ENCODE measurements around the gene AQP6.

The AQP6 gene

GRCh38 chr12:49961111-49961922 is 11.4 kb upstream of the AQP6 start, which contains the start of gene AQP5:
TSS of gene AQP5 (plus strand) at chr12:49961872. CDS start at chr12:49962018, 146 bp downstream.
- H3K4me1 Mint-ChIP-seq, result peaks cover 7% of the 10 kb centered on the region
- H3K27me3 Mint-ChIP-seq, result peaks cover 52% of the 10 kb centered on the region
- no peaks in the 10 kb centered on the region for H3K36me3 Mint-ChIP-seq
- H3K27ac Mint-ChIP-seq, result no peak within 1 kb of the TSS
- H3K9me3 Mint-ChIP-seq, result no peaks in the 10 kb centered on the region
- H3K4me3 Mint-ChIP-seq, result peak within 1 kb of the TSS; percentile 70

GRCh38 chr12:49961993-49962764 is 10.6 kb upstream of the AQP6 start:
- Mint-ChIP-seq H3K27me3 (peaks cover 47% of the 10 kb centered on the region), H3K9me3 (no peaks in the 10 kb centered on the region), H3K4me1 (peaks cover 7% of the 10 kb centered on the region), H3K4me3 (no peak overlapping the region), H3K27ac (no peak overlapping the region), H3K36me3 (no peaks in the 10 kb centered on the region)

- no peak overlapping the region for H3K27ac Mint-ChIP-seq
- peaks cover 7% of the 10 kb centered on the region for H3K4me1 Mint-ChIP-seq
- no peak overlapping the region for H3K4me3 Mint-ChIP-seq
- H3K9me3 Mint-ChIP-seq, result no peaks in the 10 kb centered on the region
- H3K36me3 Mint-ChIP-seq, result no peaks in the 10 kb centered on the region
- peaks cover 39% of the 10 kb centered on the region for H3K27me3 Mint-ChIP-seq
Measured at GRCh38 chr12:49962861-49963765, 9.6 kb upstream of the AQP6 start.

- Mint-ChIP-seq H3K27ac (no peak overlapping the region), H3K4me3 (no peak overlapping the region), H3K36me3 (no peaks in the 10 kb centered on the region), H3K4me1 (peaks cover 7% of the 10 kb centered on the region), H3K9me3 (no peaks in the 10 kb centered on the region), H3K27me3 (peaks cover 29% of the 10 kb centered on the region)
Measured at GRCh38 chr12:49963976-49964815, 8.6 kb upstream of the AQP6 start.

GRCh38 chr12:49964849-49965624 is 7.7 kb upstream of the AQP6 start:
- H3K27ac Mint-ChIP-seq, result no peak overlapping the region
- no peaks in the 10 kb centered on the region for H3K36me3 Mint-ChIP-seq
- H3K9me3 Mint-ChIP-seq, result no peaks in the 10 kb centered on the region
- H3K4me3 Mint-ChIP-seq, result no peak overlapping the region
- H3K4me1 Mint-ChIP-seq, result peaks cover 7% of the 10 kb centered on the region
- H3K27me3 Mint-ChIP-seq, result peaks cover 23% of the 10 kb centered on the region

- Mint-ChIP-seq H3K27me3 (peaks cover 15% of the 10 kb centered on the region), H3K36me3 (no peaks in the 10 kb centered on the region), H3K27ac (no peak overlapping the region), H3K4me3 (no peak overlapping the region), H3K9me3 (no peaks in the 10 kb centered on the region), H3K4me1 (peaks cover under 1% of the 10 kb centered on the region)
Measured at GRCh38 chr12:49965836-49966235, 6.9 kb upstream of the AQP6 start.

GRCh38 chr12:49966511-49967041 is 6.2 kb upstream of the AQP6 start:
- no peak overlapping the region for H3K4me3 Mint-ChIP-seq
- H3K9me3 Mint-ChIP-seq, result no peaks in the 10 kb centered on the region
- peaks cover 15% of the 10 kb centered on the region for H3K27me3 Mint-ChIP-seq
- no peaks in the 10 kb centered on the region for H3K4me1 Mint-ChIP-seq
- peak overlapping the region; percentile 63 for H3K27ac Mint-ChIP-seq
- no peaks in the 10 kb centered on the region for H3K36me3 Mint-ChIP-seq

GRCh38 chr12:49967042-49967776 is 5.5 kb upstream of the AQP6 start:
- no peaks in the 10 kb centered on the region for H3K9me3 Mint-ChIP-seq
- peak overlapping the region; percentile 76 for H3K4me3 Mint-ChIP-seq
- H3K36me3 Mint-ChIP-seq, result no peaks in the 10 kb centered on the region
- no peaks in the 10 kb centered on the region for H3K4me1 Mint-ChIP-seq
- no peak overlapping the region for H3K27ac Mint-ChIP-seq
- peaks cover 15% of the 10 kb centered on the region for H3K27me3 Mint-ChIP-seq

GRCh38 chr12:49967777-49968250 is 4.9 kb upstream of the AQP6 start:
- H3K27ac Mint-ChIP-seq, result no peak overlapping the region
- no peaks in the 10 kb centered on the region for H3K36me3 Mint-ChIP-seq
- H3K27me3 Mint-ChIP-seq, result peaks cover 12% of the 10 kb centered on the region
- H3K4me1 Mint-ChIP-seq, result no peaks in the 10 kb centered on the region
- H3K9me3 Mint-ChIP-seq, result no peaks in the 10 kb centered on the region
- H3K4me3 Mint-ChIP-seq, result peak overlapping the region; percentile 76

GRCh38 chr12:49968471-49968870 is 4.3 kb upstream of the AQP6 start:
- Mint-ChIP-seq H3K4me3 (no peak overlapping the region), H3K4me1 (no peaks in the 10 kb centered on the region), H3K9me3 (no peaks in the 10 kb centered on the region), H3K36me3 (no peaks in the 10 kb centered on the region), H3K27ac (no peak overlapping the region), H3K27me3 (peaks cover 11% of the 10 kb centered on the region)

GRCh38 chr12:49969027-49969426 is 3.7 kb upstream of the AQP6 start:
- no peaks in the 10 kb centered on the region for H3K4me1 Mint-ChIP-seq
- no peaks in the 10 kb centered on the region for H3K9me3 Mint-ChIP-seq
- H3K27ac Mint-ChIP-seq, result no peak overlapping the region
- peaks cover 9% of the 10 kb centered on the region for H3K27me3 Mint-ChIP-seq
- H3K36me3 Mint-ChIP-seq, result no peaks in the 10 kb centered on the region
- no peak overlapping the region for H3K4me3 Mint-ChIP-seq

- H3K27me3 Mint-ChIP-seq, result peaks cover 4% of the 10 kb centered on the region
- H3K9me3 Mint-ChIP-seq, result no peaks in the 10 kb centered on the region
- H3K27ac Mint-ChIP-seq, result no peak overlapping the region
- H3K4me3 Mint-ChIP-seq, result no peak overlapping the region
- no peaks in the 10 kb centered on the region for H3K36me3 Mint-ChIP-seq
- no peaks in the 10 kb centered on the region for H3K4me1 Mint-ChIP-seq
Measured at GRCh38 chr12:49969651-49970429, 2.9 kb upstream of the AQP6 start.

GRCh38 chr12:49970658-49971057 is 2.1 kb upstream of the AQP6 start:
- Mint-ChIP-seq H3K36me3 (no peaks in the 10 kb centered on the region), H3K4me1 (no peaks in the 10 kb centered on the region), H3K4me3 (no peak overlapping the region), H3K9me3 (no peaks in the 10 kb centered on the region), H3K27ac (no peak overlapping the region), H3K27me3 (peaks cover 2% of the 10 kb centered on the region)

Measured in activated naive CD4-positive, alpha-beta T cell treated with anti-CD3 and anti-CD28 coated beads, Interleukin-2, amount 50 U/mL, for 24 hours (primary cell).